Loucy (cell line): ENCODE results near the gene FOSL1.

Experiments used
- CTCF ChIP-seq: fragments of 200-600 bp; sonication (generic); conservative IDR thresholded peaks from 2 replicates; pipeline ENCODE4 v1.5.1; 2014; ENCODE audit warnings: mild to moderate bottlenecking, antibody characterized with exemption, low read length
- EZH2phosphoT487 ChIP-seq: fragments of 200-600 bp; IDR thresholded peaks from 2 replicates; pipeline ENCODE4 v1.6.1; 2018; ENCODE audit warnings: antibody characterized with exemption, mild to moderate bottlenecking, moderate library complexity, borderline replicate concordance

GRCh38 chr11:65937766-65938165 is 37.6 kb upstream of the FOSL1 start:
- TF ChIP-seq CTCF (no peak), EZH2phosphoT487 (no peak)
